ENCODE results near the gene SRRM4.

DNA sequence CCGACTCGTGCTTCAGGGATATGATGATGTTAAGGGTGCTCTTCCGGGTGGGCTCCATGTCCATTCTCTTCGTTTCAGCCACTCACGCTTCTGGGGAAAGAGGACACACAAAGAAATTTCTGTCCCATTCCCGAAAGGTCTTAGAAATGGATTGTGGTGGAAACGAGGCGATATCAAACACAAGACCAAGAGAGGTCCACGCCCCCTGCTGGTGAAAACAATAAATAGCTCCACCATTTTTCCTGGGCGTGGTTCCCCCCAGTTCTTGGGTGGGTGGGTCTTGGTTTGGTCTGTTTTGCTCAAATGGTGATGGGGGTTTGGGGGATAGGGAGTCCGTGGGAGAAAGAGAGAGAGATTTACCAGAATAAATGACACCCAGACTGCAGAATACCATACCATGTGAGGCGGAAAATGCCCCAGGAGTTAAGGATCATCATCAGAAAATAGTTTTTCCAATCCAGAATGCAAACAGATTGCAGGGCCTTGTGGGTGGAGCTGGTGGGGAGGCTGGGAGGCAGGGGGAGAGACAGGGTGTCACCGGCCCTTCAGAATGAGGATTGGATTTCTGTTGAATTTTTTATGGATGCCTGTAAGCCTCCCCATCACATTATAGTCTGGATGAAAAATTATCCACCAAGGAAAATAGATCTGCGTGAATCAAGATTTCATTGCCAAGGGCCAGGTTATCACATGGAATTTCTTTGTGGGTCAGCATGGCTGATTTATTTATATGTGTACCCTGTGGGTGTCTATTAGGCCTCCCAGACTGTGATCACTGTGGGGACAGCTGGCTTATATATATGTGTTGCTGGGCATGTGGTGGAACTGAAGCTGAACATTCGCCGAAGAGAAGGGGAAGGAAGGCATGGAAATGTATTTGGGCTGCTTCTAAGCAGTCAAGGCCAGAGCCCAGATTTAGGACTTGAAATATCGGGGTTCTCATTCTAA is 55.8 kb downstream of the SRRM4 start:
- TF ChIP-seq SMC3 (conservative IDR thresholded peaks at IDR 0.05; ENCODE audit: poor library complexity) (peak; percentile 29), EZH2 (IDR thresholded peaks at IDR 0.05; ENCODE audit: borderline replicate concordance, insufficient read depth, low read length, poor library complexity, severe bottlenecking) (no peak), POLR2AphosphoS5 (IDR thresholded peaks at IDR 0.05) (no peak), EP300 (conservative IDR thresholded peaks at IDR 0.05; ENCODE audit: poor library complexity, severe bottlenecking) (no peak), TAF1 (IDR thresholded peaks at IDR 0.05; ENCODE audit: low read depth) (no peak), MXI1 (conservative IDR thresholded peaks at IDR 0.05; ENCODE audit: poor library complexity, severe bottlenecking) (no peak)
- TF ChIP-seq, protein P1, sequence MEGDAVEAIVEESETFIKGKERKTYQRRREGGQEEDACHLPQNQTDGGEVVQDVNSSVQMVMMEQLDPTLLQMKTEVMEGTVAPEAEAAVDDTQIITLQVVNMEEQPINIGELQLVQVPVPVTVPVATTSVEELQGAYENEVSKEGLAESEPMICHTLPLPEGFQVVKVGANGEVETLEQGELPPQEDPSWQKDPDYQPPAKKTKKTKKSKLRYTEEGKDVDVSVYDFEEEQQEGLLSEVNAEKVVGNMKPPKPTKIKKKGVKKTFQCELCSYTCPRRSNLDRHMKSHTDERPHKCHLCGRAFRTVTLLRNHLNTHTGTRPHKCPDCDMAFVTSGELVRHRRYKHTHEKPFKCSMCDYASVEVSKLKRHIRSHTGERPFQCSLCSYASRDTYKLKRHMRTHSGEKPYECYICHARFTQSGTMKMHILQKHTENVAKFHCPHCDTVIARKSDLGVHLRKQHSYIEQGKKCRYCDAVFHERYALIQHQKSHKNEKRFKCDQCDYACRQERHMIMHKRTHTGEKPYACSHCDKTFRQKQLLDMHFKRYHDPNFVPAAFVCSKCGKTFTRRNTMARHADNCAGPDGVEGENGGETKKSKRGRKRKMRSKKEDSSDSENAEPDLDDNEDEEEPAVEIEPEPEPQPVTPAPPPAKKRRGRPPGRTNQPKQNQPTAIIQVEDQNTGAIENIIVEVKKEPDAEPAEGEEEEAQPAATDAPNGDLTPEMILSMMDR (IDR thresholded peaks at IDR 0.05; ENCODE audit: poor library complexity, severe bottlenecking): no peak
- TF ChIP-seq, protein P2, sequence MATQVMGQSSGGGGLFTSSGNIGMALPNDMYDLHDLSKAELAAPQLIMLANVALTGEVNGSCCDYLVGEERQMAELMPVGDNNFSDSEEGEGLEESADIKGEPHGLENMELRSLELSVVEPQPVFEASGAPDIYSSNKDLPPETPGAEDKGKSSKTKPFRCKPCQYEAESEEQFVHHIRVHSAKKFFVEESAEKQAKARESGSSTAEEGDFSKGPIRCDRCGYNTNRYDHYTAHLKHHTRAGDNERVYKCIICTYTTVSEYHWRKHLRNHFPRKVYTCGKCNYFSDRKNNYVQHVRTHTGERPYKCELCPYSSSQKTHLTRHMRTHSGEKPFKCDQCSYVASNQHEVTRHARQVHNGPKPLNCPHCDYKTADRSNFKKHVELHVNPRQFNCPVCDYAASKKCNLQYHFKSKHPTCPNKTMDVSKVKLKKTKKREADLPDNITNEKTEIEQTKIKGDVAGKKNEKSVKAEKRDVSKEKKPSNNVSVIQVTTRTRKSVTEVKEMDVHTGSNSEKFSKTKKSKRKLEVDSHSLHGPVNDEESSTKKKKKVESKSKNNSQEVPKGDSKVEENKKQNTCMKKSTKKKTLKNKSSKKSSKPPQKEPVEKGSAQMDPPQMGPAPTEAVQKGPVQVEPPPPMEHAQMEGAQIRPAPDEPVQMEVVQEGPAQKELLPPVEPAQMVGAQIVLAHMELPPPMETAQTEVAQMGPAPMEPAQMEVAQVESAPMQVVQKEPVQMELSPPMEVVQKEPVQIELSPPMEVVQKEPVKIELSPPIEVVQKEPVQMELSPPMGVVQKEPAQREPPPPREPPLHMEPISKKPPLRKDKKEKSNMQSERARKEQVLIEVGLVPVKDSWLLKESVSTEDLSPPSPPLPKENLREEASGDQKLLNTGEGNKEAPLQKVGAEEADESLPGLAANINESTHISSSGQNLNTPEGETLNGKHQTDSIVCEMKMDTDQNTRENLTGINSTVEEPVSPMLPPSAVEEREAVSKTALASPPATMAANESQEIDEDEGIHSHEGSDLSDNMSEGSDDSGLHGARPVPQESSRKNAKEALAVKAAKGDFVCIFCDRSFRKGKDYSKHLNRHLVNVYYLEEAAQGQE (IDR thresholded peaks at IDR 0.05; ENCODE audit: borderline replicate concordance): no peak
